Femur (tissue), 1 donor: ENCODE measurements around the gene UBR4.

Experiments used
- DNase-seq: peaks from one replicate; pipeline ENCODE4 v3.0.0-alpha.2; 2017

UBR4 gene

GRCh38 chr1:19133360-19133759, 76.7 kb downstream of the UBR4 start:
- DNase-seq: no peak

- DNase-seq: no peak
Observed at GRCh38 chr1:19130468-19130867, 79.6 kb downstream of the UBR4 start.

GRCh38 chr1:19128968-19129514, 81.0 kb downstream of the UBR4 start:
- DNase-seq: no peak

GRCh38 chr1:19124273-19124672, 85.8 kb downstream of the UBR4 start:
- DNase-seq: no peak

GRCh38 chr1:19123837-19124236, 86.2 kb downstream of the UBR4 start:
- no peak for DNase-seq

- no peak for DNase-seq
Observed at GRCh38 chr1:19122668-19123067, 87.4 kb downstream of the UBR4 start.

GRCh38 chr1:19121192-19121591, 88.9 kb downstream of the UBR4 start:
- no peak for DNase-seq

- DNase-seq: no peak
Observed at GRCh38 chr1:19120070-19120469, 90.0 kb downstream of the UBR4 start.

GRCh38 chr1:19115082-19115808, 94.8 kb downstream of the UBR4 start:
- no peak for DNase-seq

- no peak for DNase-seq
Observed at GRCh38 chr1:19113697-19114092, 96.4 kb downstream of the UBR4 start.

- DNase-seq: no peak
Observed at GRCh38 chr1:19112891-19113696, 97.0 kb downstream of the UBR4 start.

GRCh38 chr1:19110257-19110927, 99.7 kb downstream of the UBR4 start:
- peak; percentile 59 for DNase-seq

GRCh38 chr1:19109545-19109944, 100.5 kb downstream of the UBR4 start:
- DNase-seq: no peak

GRCh38 chr1:19101244-19101643, 108.8 kb downstream of the UBR4 start:
- no peak for DNase-seq

- no peak for DNase-seq
Observed at GRCh38 chr1:19100028-19100427, 110.0 kb downstream of the UBR4 start.

GRCh38 chr1:19096990-19097389, 113.1 kb downstream of the UBR4 start:
- DNase-seq: no peak

- no peak for DNase-seq
Observed at GRCh38 chr1:19096036-19096833, 113.8 kb downstream of the UBR4 start.

- DNase-seq: peak; percentile 59
Observed at GRCh38 chr1:19091196-19091953, 118.7 kb downstream of the UBR4 start.

GRCh38 chr1:19089524-19089923, 120.5 kb downstream of the UBR4 start:
- DNase-seq: no peak

- no peak for DNase-seq
Observed at GRCh38 chr1:19088717-19089442, 121.2 kb downstream of the UBR4 start.
